SK-N-SH (cell line): ENCODE data around the gene GNB1L. TPM values are rescaled to one million over a fixed set of nuclear protein-coding genes. Genes with fewer than 3 reads are reported as not detected.

Experiments used
- CTCF ChIA-PET: fragments of 300-600, 350-600 bp; formaldehyde crosslinking; extraction: SDS; loops from one replicate; lab custom pipeline; 2021; lab: Yijun Ruan, JAX
- POLR2A ChIA-PET: fragments of 350-600 bp; sonication (Branson Sonifier 250); formaldehyde crosslinking; extraction: SDS; loops from one replicate; lab custom pipeline; 2020; ENCODE audit warnings: antibody characterized with exemption, inconsistent platforms; lab: Yijun Ruan, JAX
- DNase-seq: peaks from one replicate; pipeline ENCODE4 v3.0.0; 2012
- H2AFZ ChIP-seq: fragments of 200-600 bp; sonication (generic); 2 replicates; pipeline ENCODE4 v1.8.1; 2016; ENCODE audit warnings: antibody characterized with exemption, mild to moderate bottlenecking, low read depth
- H3F3A ChIP-seq: fragments of 200-600 bp; sonication (generic); replicated peaks from 2 replicates; pipeline ENCODE3; 2016; ENCODE audit warnings: antibody characterized with exemption, mild to moderate bottlenecking; ENCODE audit not compliant: insufficient read depth
- H3K27ac ChIP-seq, 2 experiments: fragments of 200-500 bp in 1 of 2; fragments of 200-600 bp in 1 of 2; sonication (Bioruptor generic) in 1 of 2; sonication (generic), shearing (Covaris generic) in 1 of 2; 2 replicates each; pipeline versions ENCODE4 v1.5.1 to v1.6.1; 2014 to 2016; ENCODE audit warnings: low read depth in 2 of 2, inconsistent platforms in 1 of 2, low read length in 1 of 2, mild to moderate bottlenecking in 1 of 2, mixed read lengths in 1 of 2
- H3K27me3 ChIP-seq: fragments of 200-600 bp; sonication (generic), shearing (Covaris generic); 2 replicates; pipeline ENCODE4 v1.6.1; 2016; ENCODE audit warnings: mixed run types; ENCODE audit not compliant: insufficient read depth
- H3K36me3 ChIP-seq, 2 experiments: fragments of 200-500 bp in 1 of 2; fragments of 200-600 bp in 1 of 2; sonication (Bioruptor generic) in 1 of 2; sonication (generic) in 1 of 2; replicated peaks in 1 of 2; 2 replicates each; pipeline versions ENCODE3 to v1.5.1; 2014 to 2016; ENCODE audit warnings: low read length in 1 of 2, mild to moderate bottlenecking in 1 of 2; ENCODE audit not compliant: insufficient read depth in 2 of 2, control insufficient read depth in 1 of 2
- H3K4me1 ChIP-seq, 2 experiments: fragments of 200-500 bp in 1 of 2; fragments of 200-600 bp in 1 of 2; sonication (Bioruptor generic) in 1 of 2; sonication (generic), shearing (Covaris generic) in 1 of 2; 2 replicates each; pipeline versions ENCODE4 v1.5.1 to v1.6.1; 2014 to 2016; ENCODE audit warnings: low read depth in 1 of 2, low read length in 1 of 2, mixed run types in 1 of 2; ENCODE audit not compliant: insufficient read depth in 2 of 2, control insufficient read depth in 1 of 2
- H3K4me2 ChIP-seq: fragments of 200-600 bp; sonication (generic), shearing (Covaris generic); 2 replicates; pipeline ENCODE4 v1.6.1; 2017; ENCODE audit warnings: mixed run types
- H3K4me3 ChIP-seq, 2 experiments: fragments of 200-500 bp in 1 of 2; fragments of 200-600 bp in 1 of 2; sonication (Bioruptor generic) in 1 of 2; sonication (generic), shearing (Covaris generic) in 1 of 2; 2 replicates each; pipeline versions ENCODE4 v1.5.1 to v1.8.1; 2014 to 2016; ENCODE audit warnings: low read depth in 2 of 2, inconsistent platforms in 1 of 2, low read length in 1 of 2, mild to moderate bottlenecking in 1 of 2, mixed read lengths in 1 of 2, moderate library complexity in 1 of 2
- H3K79me2 ChIP-seq: fragments of 200-600 bp; sonication (generic); 2 replicates; pipeline ENCODE4 v1.8.1; 2017; ENCODE audit warnings: mild to moderate bottlenecking; ENCODE audit not compliant: insufficient read depth
- H3K9ac ChIP-seq: fragments of 200-600 bp; sonication (generic); 2 replicates; pipeline ENCODE4 v1.6.1; 2017; ENCODE audit warnings: mixed run types
- H3K9me2 ChIP-seq: fragments of 200-600 bp; sonication (generic); 2 replicates; pipeline ENCODE4 v1.6.1; 2017; ENCODE audit warnings: mixed run types
- H3K9me3 ChIP-seq: fragments of 200-600 bp; sonication (generic); 2 replicates; pipeline ENCODE4 v1.6.1; 2017; ENCODE audit warnings: mixed run types, mild to moderate bottlenecking, moderate library complexity
- H4K20me1 ChIP-seq: fragments of 200-600 bp; sonication (generic); 2 replicates; pipeline ENCODE4 v1.6.1; 2017; ENCODE audit warnings: mild to moderate bottlenecking, mixed run types; ENCODE audit not compliant: insufficient read depth
- ELF1 ChIP-seq: IDR thresholded peaks from 2 replicates; pipeline ENCODE4 v1.4.0; 2012
- FOXJ3 ChIP-seq: sonication (generic); formaldehyde crosslinking; IDR thresholded peaks from 2 replicates; pipeline ENCODE4 v1.5.1; 2020; ENCODE audit warnings: mild to moderate bottlenecking, missing genetic modification reagents
- FOXM1 ChIP-seq: IDR thresholded peaks from 2 replicates; pipeline ENCODE4 v1.4.0; 2012; ENCODE audit warnings: low read depth, mild to moderate bottlenecking
- GABPA ChIP-seq: IDR thresholded peaks from 2 replicates; pipeline ENCODE4 v1.4.0; 2012; ENCODE audit warnings: low read depth, mild to moderate bottlenecking
- GATA2 ChIP-seq: sonication (generic); formaldehyde crosslinking; IDR thresholded peaks from 2 replicates; pipeline ENCODE4 v1.5.0; 2020; ENCODE audit warnings: mild to moderate bottlenecking, missing genetic modification reagents
- NFIC ChIP-seq: IDR thresholded peaks from 2 replicates; pipeline ENCODE4 v1.4.0; 2012; ENCODE audit warnings: borderline replicate concordance
- POLR2AphosphoS5 ChIP-seq: IDR thresholded peaks from 2 replicates; pipeline ENCODE4 v1.6.1; 2012; ENCODE audit warnings: low read depth, low read length
- RAD21 ChIP-seq: IDR thresholded peaks from 2 replicates; pipeline ENCODE4 v1.6.1; 2012; ENCODE audit warnings: mild to moderate bottlenecking, low read length
- RFX5 ChIP-seq: IDR thresholded peaks from 2 replicates; pipeline ENCODE4 v1.6.1; 2012; ENCODE audit warnings: mild to moderate bottlenecking, improper control_type of control experiment, low read length
- YY1 ChIP-seq: IDR thresholded peaks from 2 replicates; pipeline ENCODE4 v1.4.0; 2012; ENCODE audit warnings: low read depth, mild to moderate bottlenecking
- WGBS: methylation state at CpG from one replicate; pipeline ENCODE4 v1.1.6; 2017; ENCODE audit warnings: low lambda C conversion rate; 5-methylcytosine and 5-hydroxymethylcytosine counted together
- polyA plus RNA-seq, 3 experiments: library from polyadenylated mRNA; depleted of rRNA; stranded (reverse); fragments of >200 nt; gene quantifications; 2 replicates each; pipeline ENCODE4 v1.2.3, GENCODE V29; 2012
- TF ChIP-seq, protein P1 (sequence below): IDR thresholded peaks from 2 replicates; pipeline ENCODE4; 2012
- TF ChIP-seq, protein P2 (sequence below): fragments of 200-600 bp; sonication (generic); IDR thresholded peaks from 2 replicates; pipeline ENCODE4 v1.6.1; 2017; ENCODE audit warnings: antibody characterized with exemption, mild to moderate bottlenecking, moderate library complexity

Gene GNB1L
- polyA plus RNA-seq, 1 of the 3 experiments (the other 2 are of a cell fraction), result 5.9 TPM

DNA sequence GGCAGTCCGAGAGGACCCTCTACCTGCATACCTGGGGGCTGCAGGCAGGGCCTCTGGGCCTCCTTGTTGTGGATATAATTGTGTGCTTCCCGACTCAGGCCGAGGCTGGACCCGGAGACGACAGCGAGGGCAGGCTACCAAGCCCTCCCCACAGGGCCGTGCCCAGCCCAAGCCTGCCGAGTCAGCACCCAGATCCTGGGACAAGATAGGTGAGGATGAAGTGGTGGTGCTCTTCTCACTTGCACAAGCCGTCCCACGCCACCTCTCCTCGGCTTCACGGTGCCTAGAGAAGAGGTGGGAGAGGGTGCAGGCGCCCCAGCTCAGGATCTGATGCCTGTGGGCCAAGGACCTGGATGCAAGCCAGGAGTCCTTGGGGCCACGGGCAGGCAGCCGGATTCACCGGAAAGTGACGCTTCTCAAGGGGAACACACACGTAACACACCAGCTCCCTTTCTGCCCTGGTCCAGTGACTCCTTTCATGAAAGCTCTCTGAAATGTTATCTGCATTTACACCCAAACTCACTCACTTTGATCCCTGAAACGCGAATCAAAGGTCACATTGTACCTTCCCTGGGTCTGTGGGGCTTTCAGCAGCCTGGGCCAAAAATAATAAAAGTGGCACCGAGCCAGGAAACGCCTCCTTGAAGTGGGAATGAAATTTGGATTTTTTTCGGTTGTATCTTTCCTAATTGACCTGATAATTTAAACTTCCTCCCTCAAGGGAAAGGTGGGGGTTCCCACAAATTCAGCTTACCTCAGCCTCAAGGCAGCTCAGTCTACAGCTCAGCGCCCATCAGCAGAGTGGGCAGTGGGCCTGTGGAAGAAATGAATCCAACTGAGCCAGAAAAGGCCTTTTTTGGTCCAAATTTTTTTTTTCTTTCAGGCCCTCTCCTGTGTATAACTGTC lies 1.1 kb upstream of the GNB1L start:
- Histone ChIP-seq H3K79me2 (peaks cover 62% of the 10 kb centered on the region), H3K27ac (peak overlapping the region; percentile 84 to 91)
- TF ChIP-seq FOXJ3 (CRISPR knock-in tag), result no peak
- 0 out of 2 replicates have a peak, but pooled peaks have one; percentile 38 for TF ChIP-seq GABPA
- TF ChIP-seq RFX5, result no peak
- TF ChIP-seq, protein P1, sequence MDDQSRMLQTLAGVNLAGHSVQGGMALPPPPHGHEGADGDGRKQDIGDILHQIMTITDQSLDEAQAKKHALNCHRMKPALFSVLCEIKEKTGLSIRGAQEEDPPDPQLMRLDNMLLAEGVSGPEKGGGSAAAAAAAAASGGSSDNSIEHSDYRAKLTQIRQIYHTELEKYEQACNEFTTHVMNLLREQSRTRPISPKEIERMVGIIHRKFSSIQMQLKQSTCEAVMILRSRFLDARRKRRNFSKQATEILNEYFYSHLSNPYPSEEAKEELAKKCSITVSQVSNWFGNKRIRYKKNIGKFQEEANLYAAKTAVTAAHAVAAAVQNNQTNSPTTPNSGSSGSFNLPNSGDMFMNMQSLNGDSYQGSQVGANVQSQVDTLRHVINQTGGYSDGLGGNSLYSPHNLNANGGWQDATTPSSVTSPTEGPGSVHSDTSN, result no peak
- TF ChIP-seq, protein P2, sequence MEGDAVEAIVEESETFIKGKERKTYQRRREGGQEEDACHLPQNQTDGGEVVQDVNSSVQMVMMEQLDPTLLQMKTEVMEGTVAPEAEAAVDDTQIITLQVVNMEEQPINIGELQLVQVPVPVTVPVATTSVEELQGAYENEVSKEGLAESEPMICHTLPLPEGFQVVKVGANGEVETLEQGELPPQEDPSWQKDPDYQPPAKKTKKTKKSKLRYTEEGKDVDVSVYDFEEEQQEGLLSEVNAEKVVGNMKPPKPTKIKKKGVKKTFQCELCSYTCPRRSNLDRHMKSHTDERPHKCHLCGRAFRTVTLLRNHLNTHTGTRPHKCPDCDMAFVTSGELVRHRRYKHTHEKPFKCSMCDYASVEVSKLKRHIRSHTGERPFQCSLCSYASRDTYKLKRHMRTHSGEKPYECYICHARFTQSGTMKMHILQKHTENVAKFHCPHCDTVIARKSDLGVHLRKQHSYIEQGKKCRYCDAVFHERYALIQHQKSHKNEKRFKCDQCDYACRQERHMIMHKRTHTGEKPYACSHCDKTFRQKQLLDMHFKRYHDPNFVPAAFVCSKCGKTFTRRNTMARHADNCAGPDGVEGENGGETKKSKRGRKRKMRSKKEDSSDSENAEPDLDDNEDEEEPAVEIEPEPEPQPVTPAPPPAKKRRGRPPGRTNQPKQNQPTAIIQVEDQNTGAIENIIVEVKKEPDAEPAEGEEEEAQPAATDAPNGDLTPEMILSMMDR, result no peak
- TF ChIP-seq YY1, result no peak
- TF ChIP-seq FOXM1, result no peak
- no peak; the same call in 1 of the 2 replicates for TF ChIP-seq POLR2AphosphoS5
- TF ChIP-seq NFIC, result peak; percentile 54
- peak; percentile 65 for TF ChIP-seq GATA2 (CRISPR knock-in tag)
- TF ChIP-seq ELF1, result no peak
- 0 out of 2 replicates have a peak, but pooled peaks have one; percentile 0 for TF ChIP-seq RAD21
- TF ChIP-seq, all 33 proteins: peak for 4
- WGBS, result 10% methylated on average over 12 of the region's 24 CpGs
- Histone ChIP-seq H3F3A (peaks cover 8% of the 10 kb centered on the region), H3K9ac (peak overlapping the region; percentile 88), H2AFZ (peak overlapping the region; percentile 49), H3K4me3 (peak overlapping the region; percentile 92 to 96), H3K4me2 (peak overlapping the region; percentile 96), H3K9me2 (no peaks in the 10 kb centered on the region), H3K4me1 (peaks cover 9 to 24% of the 10 kb centered on the region in 2 experiments; a peak in 3 of 4 replicates), H3K27me3 (no peaks in the 10 kb centered on the region), H3K9me3 (no peaks in the 10 kb centered on the region), H4K20me1 (peaks cover 23% of the 10 kb centered on the region; the same call in 1 of the 2 replicates), H3K36me3 (peaks cover 12 to 13% of the 10 kb centered on the region in 2 experiments)
- POLR2A ChIA-PET, result interaction anchor here (0.9 kb wide), 1 partner anchor 18 kb away, joined by 3 read pairs; no protein-coding TSS in a partner anchor
- DNase-seq, result peak; percentile 75
- CTCF ChIA-PET, result interaction anchor here (0.8 to 2.8 kb wide), 8 partner anchors 9 to 125 kb away, joined by 3 to 22 read pairs (median 3); no protein-coding TSS in a partner anchor
